ENCODE data around the gene SEL1L3.

DNA sequence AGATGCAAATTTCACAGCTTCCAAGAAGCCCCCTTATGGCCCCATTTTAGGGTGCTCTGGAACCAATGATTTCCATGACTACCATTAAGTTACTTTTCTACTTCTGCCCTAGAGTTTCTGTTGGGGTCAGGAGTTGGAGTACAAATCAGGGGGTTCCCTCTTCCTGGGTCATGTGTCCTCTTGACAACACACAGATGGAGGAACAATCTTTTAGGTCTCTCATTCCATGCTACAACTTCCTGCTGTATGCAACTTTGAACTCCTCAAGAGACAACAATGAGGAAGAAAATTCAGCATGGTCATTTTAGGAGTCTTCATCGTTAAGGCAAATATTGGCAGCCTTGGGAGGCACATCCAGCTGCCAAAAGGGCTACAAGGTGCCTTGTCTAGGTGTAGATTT is 79.7 kb downstream of the SEL1L3 start:
- TF ChIP-seq, protein P1, sequence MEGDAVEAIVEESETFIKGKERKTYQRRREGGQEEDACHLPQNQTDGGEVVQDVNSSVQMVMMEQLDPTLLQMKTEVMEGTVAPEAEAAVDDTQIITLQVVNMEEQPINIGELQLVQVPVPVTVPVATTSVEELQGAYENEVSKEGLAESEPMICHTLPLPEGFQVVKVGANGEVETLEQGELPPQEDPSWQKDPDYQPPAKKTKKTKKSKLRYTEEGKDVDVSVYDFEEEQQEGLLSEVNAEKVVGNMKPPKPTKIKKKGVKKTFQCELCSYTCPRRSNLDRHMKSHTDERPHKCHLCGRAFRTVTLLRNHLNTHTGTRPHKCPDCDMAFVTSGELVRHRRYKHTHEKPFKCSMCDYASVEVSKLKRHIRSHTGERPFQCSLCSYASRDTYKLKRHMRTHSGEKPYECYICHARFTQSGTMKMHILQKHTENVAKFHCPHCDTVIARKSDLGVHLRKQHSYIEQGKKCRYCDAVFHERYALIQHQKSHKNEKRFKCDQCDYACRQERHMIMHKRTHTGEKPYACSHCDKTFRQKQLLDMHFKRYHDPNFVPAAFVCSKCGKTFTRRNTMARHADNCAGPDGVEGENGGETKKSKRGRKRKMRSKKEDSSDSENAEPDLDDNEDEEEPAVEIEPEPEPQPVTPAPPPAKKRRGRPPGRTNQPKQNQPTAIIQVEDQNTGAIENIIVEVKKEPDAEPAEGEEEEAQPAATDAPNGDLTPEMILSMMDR (conservative IDR thresholded peaks at IDR 0.05; ENCODE audit: low read depth, low read length) = no peak
- TF ChIP-seq EZH2phosphoT487 (IDR thresholded peaks at IDR 0.05; ENCODE audit: borderline replicate concordance, low read length) (no peak), EZH2 (IDR thresholded peaks at IDR 0.05; ENCODE audit: low read length, unreplicated experiment) (no peak)

Measured in PC-3 (cell line).